GM12878 (cell line): ENCODE data around the gene AKAP12. TPM values are rescaled to one million over a fixed set of nuclear protein-coding genes. Genes with fewer than 3 reads are reported as not detected.

Source experiments
- ATAC-seq: fragments of 200-7000 bp; cut with Tn5 transposase; 3 replicates; pipeline ENCODE4 v1.9.1; 2020; ENCODE audit warnings: mild to moderate bottlenecking, moderate library complexity
- BruUV-seq: library from RNA; stranded (reverse); fragments of 400-500 nt; replicated peaks from 2 replicates; lab custom pipeline; 2021; lab: Mats Ljungman, UMichigan
- CTCF ChIA-PET: fragments of 300-600 bp; sonication (Branson Sonifier 250); formaldehyde crosslinking; extraction: SDS; loops from one replicate; lab custom pipeline; 2021; ENCODE audit warnings: inconsistent platforms; lab: Yijun Ruan, JAX
- POLR2A ChIA-PET: fragments of 350-600 bp; formaldehyde crosslinking; extraction: SDS; loops from one replicate; lab custom pipeline; 2021; ENCODE audit warnings: inconsistent platforms; lab: Charles Lee
- RAD21 ChIA-PET: fragments of 300-600 bp; sonication (Branson Sonifier 250); formaldehyde crosslinking; loops from one replicate; lab custom pipeline; 2023; ENCODE audit warnings: antibody characterized with exemption; ENCODE audit not compliant: unreplicated experiment; lab: Charles Lee
- SMC1A ChIA-PET: fragments of 300-600 bp; sonication (Branson Sonifier 250); formaldehyde crosslinking; loops from one replicate; lab custom pipeline; 2023; ENCODE audit not compliant: unreplicated experiment, uncharacterized antibody; lab: Charles Lee
- DNase-seq: peaks from one replicate; pipeline ENCODE4 v3.0.0-alpha.2; 2011; ENCODE audit warnings: low read depth, low spot score
- FAIRE-seq: peaks from 3 replicates; lab custom pipeline; 2011; peaks lifted over from hg19 to GRCh38; lab: Jason Lieb, UNC
- H2AFZ ChIP-seq: 2 replicates; pipeline ENCODE4 v1.6.0; 2011; ENCODE audit warnings: low read depth, low read length, control low read depth; ENCODE audit not compliant: control insufficient read depth
- H3K27ac ChIP-seq: 2 replicates; pipeline ENCODE4 v1.5.1; 2011; ENCODE audit warnings: control low read depth; ENCODE audit not compliant: control insufficient read depth, insufficient read depth
- H3K27me3 ChIP-seq, 2 experiments: replicated peaks in 1 of 2; 2 replicates each; pipeline versions ENCODE4 v1.6.0 to v1.6.1; 2011; ENCODE audit warnings: low read length in 1 of 2; ENCODE audit not compliant: control insufficient read depth in 2 of 2, insufficient read depth in 2 of 2
- H3K36me3 ChIP-seq, 2 experiments: 2 replicates each; pipeline ENCODE4 v1.5.1; 2011; ENCODE audit warnings: low read length in 1 of 2; ENCODE audit not compliant: control insufficient read depth in 2 of 2, insufficient read depth in 2 of 2
- H3K4me1 ChIP-seq: 2 replicates; pipeline ENCODE4 v1.6.1; 2011; ENCODE audit warnings: mild to moderate bottlenecking, low read length, moderate library complexity, mixed read lengths; ENCODE audit not compliant: control insufficient read depth, insufficient read depth
- H3K4me2 ChIP-seq: 2 replicates; pipeline ENCODE4 v1.6.0; 2011; ENCODE audit warnings: control low read depth; ENCODE audit not compliant: control insufficient read depth, insufficient read depth
- H3K4me3 ChIP-seq: fragments of 200-600 bp; sonication (generic); 2 replicates; pipeline ENCODE4 v1.5.1; 2016
- H3K79me2 ChIP-seq: 2 replicates; pipeline ENCODE4 v1.6.0; 2011; ENCODE audit warnings: low read length; ENCODE audit not compliant: control insufficient read depth, insufficient read depth
- H3K9ac ChIP-seq: 2 replicates; pipeline ENCODE4 v1.8.0; 2011; ENCODE audit warnings: low read length, control low read depth, mixed read lengths; ENCODE audit not compliant: control insufficient read depth, insufficient read depth
- H3K9me3 ChIP-seq: replicated peaks from 3 replicates; pipeline ENCODE4 v1.5.1; 2011; ENCODE audit warnings: mild to moderate bottlenecking, low read length; ENCODE audit not compliant: control insufficient read depth, insufficient read depth
- H4K20me1 ChIP-seq: 2 replicates; pipeline ENCODE4 v1.6.0; 2011; ENCODE audit not compliant: control insufficient read depth, insufficient read depth
- EZH2 ChIP-seq: IDR thresholded peaks from 2 replicates; pipeline ENCODE4 v1.6.1; 2012; ENCODE audit warnings: low read depth, mild to moderate bottlenecking, control low read depth, inconsistent platforms, low read length, borderline replicate concordance; ENCODE audit not compliant: control insufficient read depth
- NR2F1 ChIP-seq: fragments of 450-650 bp; conservative IDR thresholded peaks from 2 replicates; pipeline ENCODE4 v1.6.1; 2017; ENCODE audit warnings: mild to moderate bottlenecking
- RBBP5 ChIP-seq: fragments of 200-600 bp; sonication (generic); conservative IDR thresholded peaks from 2 replicates; pipeline ENCODE4 v1.6.1; 2016
- ZNF207 ChIP-seq: fragments of 450-650 bp; IDR thresholded peaks from 2 replicates; pipeline ENCODE4 v1.6.1; 2014; ENCODE audit warnings: antibody characterized with exemption, mild to moderate bottlenecking, borderline replicate concordance
- in situ Hi-C: fragments of 300-500 bp; cut with MboI; formaldehyde crosslinking; loops from 9 replicates; pipeline ENCODE4 v1.14.3; 2018; ENCODE audit warnings: mixed read lengths
- intact Hi-C: fragments of 100-400 bp; cut with micrococcal nuclease; formaldehyde crosslinking; loops from one replicate; pipeline ENCODE4 v1.14.2; 2022; ENCODE audit not compliant: unreplicated experiment
- polyA plus RNA-seq, 11 experiments: library from polyadenylated mRNA; depleted of rRNA in 4 of 11; unstranded in 6 of 11; stranded (reverse) in 5 of 11; fragments of >200 nt; fragmentation: Nextera tagmentation in 4 of 11; fragmentation: Illumina TruSeq in 1 of 11; extraction: Ambion mirVana in 4 of 11; extraction: Trizol in 1 of 11; gene quantifications; 1 replicate in 1 of 11; 2 replicates in 10 of 11; pipeline versions ENCODE4 v1.2.1 to v1.2.3, GENCODE V29; 2011 to 2016; ENCODE audit warnings: inconsistent platforms in 2 of 11, missing spikeins in 2 of 11, low read depth in 1 of 11
- total RNA-seq, 4 experiments: library from RNA; depleted of rRNA in 3 of 4; stranded (reverse); fragments of >200 nt in 3 of 4; fragmentation: Illumina TruSeq in 1 of 4; extraction: Trizol in 1 of 4; gene quantifications; 2 replicates each; pipeline versions ENCODE4 v1.2.1 to v1.2.3, GENCODE V29; 2013 to 2021
- TF ChIP-seq, protein P1 (sequence below): fragments of 450-650 bp; formaldehyde crosslinking; IDR thresholded peaks from 2 replicates; pipeline ENCODE4 v1.5.0; 2022; ENCODE audit warnings: mild to moderate bottlenecking, missing genetic modification characterization
- TF ChIP-seq, protein P2 (sequence below): fragments of 450-650 bp; IDR thresholded peaks from 2 replicates; pipeline ENCODE4 v1.6.1; 2017; ENCODE audit warnings: low read depth, mild to moderate bottlenecking, moderate library complexity
- TF ChIP-seq, protein P3 (sequence below): IDR thresholded peaks from 2 replicates; pipeline ENCODE4 v1.6.1; 2011; ENCODE audit warnings: borderline replicate concordance, low read depth, mild to moderate bottlenecking, moderate library complexity, mixed read lengths, low read length; ENCODE audit not compliant: insufficient read depth; ENCODE audit errors: extremely low read length

The AKAP12 gene
- total and polyA plus RNA-seq, 10 of the 15 experiments (the other 5 are each of a cell fraction or from before 2014, with no cell fraction given) = under 0.01 to 0.72 (median 0.06) TPM; not detected in 4

DNA sequence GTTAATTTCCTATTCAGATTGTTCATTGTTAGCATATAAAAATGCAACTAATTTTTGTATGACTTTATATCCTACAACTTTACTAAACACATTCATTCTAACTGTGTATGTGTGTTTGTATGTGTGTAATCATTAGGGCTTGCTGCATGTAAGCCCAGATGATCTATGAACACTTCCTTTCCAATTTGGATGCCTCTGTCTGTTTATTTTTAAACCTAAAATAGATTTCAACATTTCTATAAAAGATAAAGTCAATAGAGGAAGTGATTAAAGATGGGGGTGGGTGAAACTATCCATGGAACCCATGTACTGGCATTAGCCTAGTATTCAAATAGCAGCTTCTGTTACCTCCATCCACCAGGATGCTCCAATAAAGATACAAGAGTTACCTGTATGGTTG is 15.7 kb upstream of the AKAP12 start:
- ChIA-PET SMC1A (no interaction called here), POLR2A (no interaction called here), CTCF (no interaction called here), RAD21 (no interaction called here)
- no peak for FAIRE-seq
- H3K27me3 ChIP-seq = no peaks in the 10 kb centered on the region
- no peak overlapping the region for H3K4me3 ChIP-seq
- H4K20me1 ChIP-seq = no peaks in the 10 kb centered on the region
- no peaks in the 10 kb centered on the region for H3K79me2 ChIP-seq
- H3K9me3 ChIP-seq = no peaks in the 10 kb centered on the region
- BruUV-seq = no TSS peak
- DNase-seq = no peak
- no peaks in the 10 kb centered on the region for H3K36me3 ChIP-seq
- TF ChIP-seq ZNF207 (no peak), EZH2 (no peak), NR2F1 (no peak), RBBP5 (no peak)
- TF ChIP-seq, protein P1, sequence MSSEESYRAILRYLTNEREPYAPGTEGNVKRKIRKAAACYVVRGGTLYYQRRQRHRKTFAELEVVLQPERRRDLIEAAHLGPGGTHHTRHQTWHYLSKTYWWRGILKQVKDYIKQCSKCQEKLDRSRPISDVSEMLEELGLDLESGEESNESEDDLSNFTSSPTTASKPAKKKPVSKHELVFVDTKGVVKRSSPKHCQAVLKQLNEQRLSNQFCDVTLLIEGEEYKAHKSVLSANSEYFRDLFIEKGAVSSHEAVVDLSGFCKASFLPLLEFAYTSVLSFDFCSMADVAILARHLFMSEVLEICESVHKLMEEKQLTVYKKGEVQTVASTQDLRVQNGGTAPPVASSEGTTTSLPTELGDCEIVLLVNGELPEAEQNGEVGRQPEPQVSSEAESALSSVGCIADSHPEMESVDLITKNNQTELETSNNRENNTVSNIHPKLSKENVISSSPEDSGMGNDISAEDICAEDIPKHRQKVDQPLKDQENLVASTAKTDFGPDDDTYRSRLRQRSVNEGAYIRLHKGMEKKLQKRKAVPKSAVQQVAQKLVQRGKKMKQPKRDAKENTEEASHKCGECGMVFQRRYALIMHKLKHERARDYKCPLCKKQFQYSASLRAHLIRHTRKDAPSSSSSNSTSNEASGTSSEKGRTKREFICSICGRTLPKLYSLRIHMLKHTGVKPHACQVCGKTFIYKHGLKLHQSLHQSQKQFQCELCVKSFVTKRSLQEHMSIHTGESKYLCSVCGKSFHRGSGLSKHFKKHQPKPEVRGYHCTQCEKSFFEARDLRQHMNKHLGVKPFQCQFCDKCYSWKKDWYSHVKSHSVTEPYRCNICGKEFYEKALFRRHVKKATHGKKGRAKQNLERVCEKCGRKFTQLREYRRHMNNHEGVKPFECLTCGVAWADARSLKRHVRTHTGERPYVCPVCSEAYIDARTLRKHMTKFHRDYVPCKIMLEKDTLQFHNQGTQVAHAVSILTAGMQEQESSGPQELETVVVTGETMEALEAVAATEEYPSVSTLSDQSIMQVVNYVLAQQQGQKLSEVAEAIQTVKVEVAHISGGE = no peak
- TF ChIP-seq, protein P2, sequence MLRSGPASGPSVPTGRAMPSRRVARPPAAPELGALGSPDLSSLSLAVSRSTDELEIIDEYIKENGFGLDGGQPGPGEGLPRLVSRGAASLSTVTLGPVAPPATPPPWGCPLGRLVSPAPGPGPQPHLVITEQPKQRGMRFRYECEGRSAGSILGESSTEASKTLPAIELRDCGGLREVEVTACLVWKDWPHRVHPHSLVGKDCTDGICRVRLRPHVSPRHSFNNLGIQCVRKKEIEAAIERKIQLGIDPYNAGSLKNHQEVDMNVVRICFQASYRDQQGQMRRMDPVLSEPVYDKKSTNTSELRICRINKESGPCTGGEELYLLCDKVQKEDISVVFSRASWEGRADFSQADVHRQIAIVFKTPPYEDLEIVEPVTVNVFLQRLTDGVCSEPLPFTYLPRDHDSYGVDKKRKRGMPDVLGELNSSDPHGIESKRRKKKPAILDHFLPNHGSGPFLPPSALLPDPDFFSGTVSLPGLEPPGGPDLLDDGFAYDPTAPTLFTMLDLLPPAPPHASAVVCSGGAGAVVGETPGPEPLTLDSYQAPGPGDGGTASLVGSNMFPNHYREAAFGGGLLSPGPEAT = no peak
- TF ChIP-seq, protein P3, sequence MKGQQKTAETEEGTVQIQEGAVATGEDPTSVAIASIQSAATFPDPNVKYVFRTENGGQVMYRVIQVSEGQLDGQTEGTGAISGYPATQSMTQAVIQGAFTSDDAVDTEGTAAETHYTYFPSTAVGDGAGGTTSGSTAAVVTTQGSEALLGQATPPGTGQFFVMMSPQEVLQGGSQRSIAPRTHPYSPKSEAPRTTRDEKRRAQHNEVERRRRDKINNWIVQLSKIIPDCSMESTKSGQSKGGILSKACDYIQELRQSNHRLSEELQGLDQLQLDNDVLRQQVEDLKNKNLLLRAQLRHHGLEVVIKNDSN = no peak
- in situ Hi-C loops (no loop called here), intact Hi-C loops (no loop called here)
- H3K9ac ChIP-seq = no peak overlapping the region
- no peaks in the 10 kb centered on the region for H3K4me1 ChIP-seq
- H2AFZ ChIP-seq = no peak overlapping the region
- H3K4me2 ChIP-seq = no peak overlapping the region
- no peak for ATAC-seq
- no peak overlapping the region for H3K27ac ChIP-seq
